ENCODE results near the gene ERBIN. TPM values are rescaled to one million over a fixed set of nuclear protein-coding genes. Genes with fewer than 3 reads are reported as not detected.
"Not testable (repeated sequence)": the region's sequence is repeated elsewhere in the genome, so short reads cannot be mapped to it uniquely, and the experiment has no call there.

Gene ERBIN
- polyA plus RNA-seq, 4 donors: 17.5 to 177 (median 40.3) TPM

GRCh38 chr5:65910711-65911110, 15.7 kb upstream of the ERBIN start:
- Histone ChIP-seq H3K27me3 (ENCODE audit: control insufficient read depth in 3 of 3, insufficient read depth in 3 of 3, low read length in 3 of 3) (no peaks in the 10 kb centered on the region), H3K4me3 (ENCODE audit: low read depth in 1 of 3, low read length in 3 of 3) (no peak overlapping the region), H3K9me3 (ENCODE audit: control insufficient read depth in 2 of 2, insufficient read depth in 1 of 2, low read depth in 1 of 2, low read length in 1 of 2) (no peaks in the 10 kb centered on the region), H3K4me1 (ENCODE audit: control insufficient read depth in 3 of 3, insufficient read depth in 2 of 3, low read depth in 1 of 3, low read length in 2 of 3) (peaks cover 0 to 8% (median 2%) of the 10 kb centered on the region in 3 donors), H3K27ac (ENCODE audit: low read depth in 1 of 3, low read length in 2 of 3) (no peak overlapping the region), H3K36me3 (ENCODE audit: control insufficient read depth in 3 of 3, insufficient read depth in 2 of 3, low read depth in 1 of 3, low read length in 3 of 3) (no peaks in the 10 kb centered on the region)
- WGBS, 3 donors: 55 to 61% (median 56%) methylated on average over 3 of the region's 3 CpGs
- no peak for DNase-seq
- FAIRE-seq: no peak

DNA sequence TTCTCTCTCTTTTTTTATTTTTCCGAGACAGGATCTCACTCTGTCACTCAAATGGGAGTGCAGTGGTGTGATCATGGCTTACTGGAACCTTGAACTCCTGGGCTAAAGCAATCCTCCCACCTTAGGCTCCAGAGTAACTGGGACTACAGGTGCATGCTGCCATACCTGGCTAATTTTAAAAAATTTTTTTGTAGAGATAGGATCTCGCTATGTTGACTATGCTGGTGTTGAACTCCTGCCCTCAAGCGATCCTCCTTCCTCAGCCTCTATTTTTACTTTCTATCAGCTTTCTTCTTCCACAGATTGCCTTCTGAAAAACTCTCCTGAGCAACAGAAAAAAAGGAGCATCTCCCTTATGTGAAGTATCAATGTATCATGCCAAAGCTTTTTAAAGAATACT, 14.1 kb upstream of the ERBIN start:
- WGBS, 3 donors: 84 to 97% (median 95%) methylated on average over 3 of the region's 3 CpGs
- no peak for FAIRE-seq
- H3K9me3 ChIP-seq (ENCODE audit: control insufficient read depth in 2 of 2, insufficient read depth in 1 of 2, low read depth in 1 of 2, low read length in 1 of 2): no peaks in the 10 kb centered on the region
- H3K27ac ChIP-seq (ENCODE audit: low read depth in 1 of 3, low read length in 2 of 3): no peak overlapping the region
- H3K4me1 ChIP-seq (ENCODE audit: control insufficient read depth in 3 of 3, insufficient read depth in 2 of 3, low read depth in 1 of 3, low read length in 2 of 3): peaks cover 0 to 8% (median 2%) of the 10 kb centered on the region in 3 donors
- H3K36me3 ChIP-seq (ENCODE audit: control insufficient read depth in 3 of 3, insufficient read depth in 2 of 3, low read depth in 1 of 3, low read length in 3 of 3): no peaks in the 10 kb centered on the region
- H3K27me3 ChIP-seq (ENCODE audit: control insufficient read depth in 3 of 3, insufficient read depth in 3 of 3, low read length in 3 of 3): no peaks in the 10 kb centered on the region
- no peak for DNase-seq
- H3K4me3 ChIP-seq (ENCODE audit: low read depth in 1 of 3, low read length in 3 of 3): no peak overlapping the region

- no peak for FAIRE-seq
- WGBS, 3 donors: 69 to 81% (median 72%) methylated on average over 3 of the region's 3 CpGs
- H3K36me3 ChIP-seq (ENCODE audit: control insufficient read depth in 3 of 3, insufficient read depth in 2 of 3, low read depth in 1 of 3, low read length in 3 of 3): no peaks in the 10 kb centered on the region
These were observed 12.9 kb upstream of the ERBIN start for GRCh38 chr5:65913519-65913918.

DNA sequence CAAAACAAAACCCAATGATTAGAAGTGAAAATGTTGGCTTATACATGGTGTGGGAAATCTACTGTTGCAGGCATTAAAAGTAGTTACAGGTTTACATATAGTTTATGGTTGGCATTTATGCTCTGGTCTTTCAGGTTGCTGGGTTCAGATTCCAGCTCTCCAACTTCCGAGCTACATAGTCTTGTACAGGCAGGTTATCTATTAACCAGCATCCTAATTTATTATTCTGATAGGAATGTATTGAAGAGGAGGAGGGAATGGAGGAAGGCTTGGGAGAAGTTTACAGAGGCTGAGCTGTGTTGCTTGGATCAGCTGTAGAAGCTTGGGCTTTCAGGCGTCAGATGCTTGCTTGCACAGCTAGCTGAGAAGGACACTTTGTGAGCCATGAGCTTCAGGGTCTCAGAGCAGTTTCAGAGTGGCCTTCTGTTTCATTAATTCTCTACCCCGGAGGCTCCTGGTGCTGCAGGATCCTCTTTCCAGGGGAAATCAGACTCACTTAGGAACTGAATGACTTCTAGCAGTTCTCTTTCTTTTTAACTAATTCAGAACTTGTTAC, 11.7 kb upstream of the ERBIN start:
- no peaks in the 10 kb centered on the region for H3K36me3 ChIP-seq (ENCODE audit: control insufficient read depth in 3 of 3, insufficient read depth in 2 of 3, low read depth in 1 of 3, low read length in 3 of 3)
- H3K27me3 ChIP-seq (ENCODE audit: control insufficient read depth in 3 of 3, insufficient read depth in 3 of 3, low read length in 3 of 3): no peaks in the 10 kb centered on the region
- peaks cover 0 to 8% (median 2%) of the 10 kb centered on the region in 3 donors for H3K4me1 ChIP-seq (ENCODE audit: control insufficient read depth in 3 of 3, insufficient read depth in 2 of 3, low read depth in 1 of 3, low read length in 2 of 3)
- WGBS, 3 donors: 5 to 40% (median 35%) methylated on average over 3 of the region's 3 CpGs
- H3K9me3 ChIP-seq (ENCODE audit: control insufficient read depth in 2 of 2, insufficient read depth in 1 of 2, low read depth in 1 of 2, low read length in 1 of 2): no peaks in the 10 kb centered on the region
- no peak for FAIRE-seq
- peak overlapping the region in 1 of 3 donors; percentile 65 for H3K27ac ChIP-seq (ENCODE audit: low read depth in 1 of 3, low read length in 2 of 3)
- no peak overlapping the region for H3K4me3 ChIP-seq (ENCODE audit: low read depth in 1 of 3, low read length in 3 of 3)
- DNase-seq: peak; percentile 89

More at GRCh38 chr5:65913519-65913918, 12.9 kb upstream of the ERBIN start:
- H3K27me3 ChIP-seq (ENCODE audit: control insufficient read depth in 3 of 3, insufficient read depth in 3 of 3, low read length in 3 of 3): no peaks in the 10 kb centered on the region
- no peak overlapping the region for H3K4me3 ChIP-seq (ENCODE audit: low read depth in 1 of 3, low read length in 3 of 3)
- DNase-seq: peak in 1 of 2 donors; percentile 13
- peak overlapping the region in 1 of 3 donors; percentile 5 for H3K27ac ChIP-seq (ENCODE audit: low read depth in 1 of 3, low read length in 2 of 3)
- H3K4me1 ChIP-seq (ENCODE audit: control insufficient read depth in 3 of 3, insufficient read depth in 2 of 3, low read depth in 1 of 3, low read length in 2 of 3): peaks cover 0 to 8% (median 2%) of the 10 kb centered on the region in 3 donors
- H3K9me3 ChIP-seq (ENCODE audit: control insufficient read depth in 2 of 2, insufficient read depth in 1 of 2, low read depth in 1 of 2, low read length in 1 of 2): no peaks in the 10 kb centered on the region

DNA sequence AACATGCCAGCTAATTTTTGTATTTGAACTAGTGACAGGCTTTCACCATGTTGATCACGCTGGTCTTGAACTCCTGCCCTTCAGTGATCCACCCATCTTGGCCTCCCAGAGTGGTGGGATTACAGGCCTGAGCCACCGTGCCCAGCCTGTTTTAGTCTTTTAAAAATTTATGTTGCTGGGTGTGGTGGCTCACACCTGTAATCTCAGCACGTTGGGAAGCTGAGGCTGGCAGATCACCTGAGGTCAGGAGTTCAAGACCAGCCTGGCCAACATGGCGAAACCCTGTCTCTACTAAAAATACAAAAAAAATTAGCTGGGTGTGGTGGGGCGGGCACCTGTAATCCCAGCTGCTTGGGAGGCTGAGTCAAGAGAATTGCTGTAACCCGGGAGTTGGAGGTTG, 10.7 kb upstream of the ERBIN start:
- DNase-seq: peak in 1 of 2 donors; percentile 8
- H3K4me3 ChIP-seq (ENCODE audit: low read depth in 1 of 3, low read length in 3 of 3); FAIRE-seq; H3K9me3 ChIP-seq (ENCODE audit: control insufficient read depth in 2 of 2, insufficient read depth in 1 of 2, low read depth in 1 of 2, low read length in 1 of 2); H3K36me3 ChIP-seq (ENCODE audit: control insufficient read depth in 3 of 3, insufficient read depth in 2 of 3, low read depth in 1 of 3, low read length in 3 of 3); H3K27me3 ChIP-seq (ENCODE audit: control insufficient read depth in 3 of 3, insufficient read depth in 3 of 3, low read length in 3 of 3): not testable (repeated sequence)
- H3K4me1 ChIP-seq (ENCODE audit: control insufficient read depth in 3 of 3, insufficient read depth in 2 of 3, low read depth in 1 of 3, low read length in 2 of 3): peaks cover 0 to 12% (median 4%) of the 10 kb centered on the region in 3 donors
- WGBS, 3 donors: 25 to 69% (median 45%) methylated on average over 6 of the region's 6 CpGs
- peak overlapping the region in 2 of 3 donors; percentile 21 to 34 for H3K27ac ChIP-seq (ENCODE audit: low read depth in 1 of 3, low read length in 2 of 3)

DNA sequence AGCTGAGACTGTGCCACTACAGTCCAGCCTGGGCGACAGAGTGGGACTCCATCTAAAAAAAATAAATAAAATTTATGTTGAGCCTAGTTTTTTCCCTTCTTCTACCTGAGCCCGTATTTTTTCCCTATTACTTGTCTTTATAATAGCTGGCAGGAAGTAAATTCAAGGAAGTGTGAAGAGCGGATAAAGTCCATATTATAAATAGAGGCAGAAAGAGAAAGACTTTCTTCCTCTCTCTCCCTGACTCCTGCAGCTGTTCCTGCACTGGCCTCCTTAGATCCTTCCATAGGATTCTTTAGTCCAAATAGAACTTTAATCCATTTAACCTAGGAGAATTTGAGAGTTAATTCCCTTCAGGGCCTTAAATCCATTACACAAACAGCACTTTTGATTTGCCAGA, 10.3 kb upstream of the ERBIN start:
- H3K27me3 ChIP-seq (ENCODE audit: control insufficient read depth in 3 of 3, insufficient read depth in 3 of 3, low read length in 3 of 3): no peaks in the 10 kb centered on the region
- no peaks in the 10 kb centered on the region for H3K9me3 ChIP-seq (ENCODE audit: control insufficient read depth in 2 of 2, insufficient read depth in 1 of 2, low read depth in 1 of 2, low read length in 1 of 2)
- peaks cover 0 to 12% (median 4%) of the 10 kb centered on the region in 3 donors for H3K4me1 ChIP-seq (ENCODE audit: control insufficient read depth in 3 of 3, insufficient read depth in 2 of 3, low read depth in 1 of 3, low read length in 2 of 3)
- FAIRE-seq: no peak
- peak overlapping the region in 2 of 3 donors; percentile 21 to 34 for H3K27ac ChIP-seq (ENCODE audit: low read depth in 1 of 3, low read length in 2 of 3)
- H3K36me3 ChIP-seq (ENCODE audit: control insufficient read depth in 3 of 3, insufficient read depth in 2 of 3, low read depth in 1 of 3, low read length in 3 of 3): no peaks in the 10 kb centered on the region
- WGBS, 3 donors: 37 to 69% (median 56%) methylated on average over 3 of the region's 3 CpGs
- H3K4me3 ChIP-seq (ENCODE audit: low read depth in 1 of 3, low read length in 3 of 3): no peak overlapping the region
- DNase-seq: peak; percentile 21 to 72

DNA sequence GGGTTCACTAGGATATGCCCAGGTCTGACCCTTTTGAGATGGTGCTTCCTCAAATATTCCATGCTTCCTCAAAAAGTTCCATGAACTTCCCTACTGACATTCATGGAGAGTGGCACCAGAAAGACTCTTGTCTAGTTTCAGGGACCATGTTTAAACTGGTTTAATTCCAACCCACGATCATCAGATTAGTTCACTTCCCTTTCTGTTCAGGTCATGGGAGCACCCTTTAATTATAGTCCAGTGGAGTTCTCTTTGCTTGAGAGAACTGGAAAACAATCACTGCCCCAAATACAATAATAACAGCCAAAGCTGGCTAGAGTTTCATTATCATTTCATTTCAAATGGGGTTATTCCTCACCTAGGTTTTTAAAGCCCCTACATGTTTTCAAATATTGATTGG, 9.7 kb upstream of the ERBIN start:
- 6 to 45% (median 29%) methylated on average over 1 of the region's 1 CpG for WGBS, 3 donors
- no peak for DNase-seq
- H3K9me3 ChIP-seq (ENCODE audit: control insufficient read depth in 2 of 2, insufficient read depth in 1 of 2, low read depth in 1 of 2, low read length in 1 of 2): no peaks in the 10 kb centered on the region
- no peak overlapping the region for H3K4me3 ChIP-seq (ENCODE audit: low read depth in 1 of 3, low read length in 3 of 3)
- H3K36me3 ChIP-seq (ENCODE audit: control insufficient read depth in 3 of 3, insufficient read depth in 2 of 3, low read depth in 1 of 3, low read length in 3 of 3): no peaks in the 10 kb centered on the region
- no peak overlapping the region for H3K27ac ChIP-seq (ENCODE audit: low read depth in 1 of 3, low read length in 2 of 3)
- peaks cover 0 to 13% (median 4%) of the 10 kb centered on the region in 3 donors for H3K4me1 ChIP-seq (ENCODE audit: control insufficient read depth in 3 of 3, insufficient read depth in 2 of 3, low read depth in 1 of 3, low read length in 2 of 3)
- no peaks in the 10 kb centered on the region for H3K27me3 ChIP-seq (ENCODE audit: control insufficient read depth in 3 of 3, insufficient read depth in 3 of 3, low read length in 3 of 3)
- no peak for FAIRE-seq

- Histone ChIP-seq H3K27me3 (ENCODE audit: control insufficient read depth in 3 of 3, insufficient read depth in 3 of 3, low read length in 3 of 3) (no peaks in the 10 kb centered on the region), H3K36me3 (ENCODE audit: control insufficient read depth in 3 of 3, insufficient read depth in 2 of 3, low read depth in 1 of 3, low read length in 3 of 3) (no peaks in the 10 kb centered on the region), H3K4me1 (ENCODE audit: control insufficient read depth in 3 of 3, insufficient read depth in 2 of 3, low read depth in 1 of 3, low read length in 2 of 3) (peaks cover 0 to 22% (median 2%) of the 10 kb centered on the region in 3 donors), H3K27ac (ENCODE audit: low read depth in 1 of 3, low read length in 2 of 3) (no peak overlapping the region), H3K9me3 (ENCODE audit: control insufficient read depth in 2 of 2, insufficient read depth in 1 of 2, low read depth in 1 of 2, low read length in 1 of 2) (no peaks in the 10 kb centered on the region), H3K4me3 (ENCODE audit: low read depth in 1 of 3, low read length in 3 of 3) (no peak overlapping the region)
- no peak for DNase-seq
- FAIRE-seq: no peak
These were observed 6.6 kb upstream of the ERBIN start for GRCh38 chr5:65919773-65920172.

GRCh38 chr5:65923339-65923738, 3.0 kb upstream of the ERBIN start:
- Histone ChIP-seq H3K9me3 (ENCODE audit: control insufficient read depth in 2 of 2, insufficient read depth in 1 of 2, low read depth in 1 of 2, low read length in 1 of 2) (no peaks in the 10 kb centered on the region), H3K4me1 (ENCODE audit: control insufficient read depth in 3 of 3, insufficient read depth in 2 of 3, low read depth in 1 of 3, low read length in 2 of 3) (peaks cover 0 to 22% (median 2%) of the 10 kb centered on the region in 3 donors), H3K36me3 (ENCODE audit: control insufficient read depth in 3 of 3, insufficient read depth in 2 of 3, low read depth in 1 of 3, low read length in 3 of 3) (no peaks in the 10 kb centered on the region), H3K27me3 (ENCODE audit: control insufficient read depth in 3 of 3, insufficient read depth in 3 of 3, low read length in 3 of 3) (no peaks in the 10 kb centered on the region), H3K27ac (ENCODE audit: low read depth in 1 of 3, low read length in 2 of 3) (no peak overlapping the region), H3K4me3 (ENCODE audit: low read depth in 1 of 3, low read length in 3 of 3) (no peak overlapping the region)
- no peak for DNase-seq
- WGBS, 3 donors: 70 to 90% (median 87%) methylated on average over 5 of the region's 5 CpGs
- no peak for FAIRE-seq

Measured in small intestine (tissue), 7 donors.